Activated gamma-delta T cell treated with Interleukin-2 at 50 U/mL for 16 hours (primary cell): ENCODE measurements around the gene CA5B.
A peak's percentile ranks its signal among the peaks of the same experiment; 100 is the strongest.
"Not testable (repeated sequence)": the region's sequence is repeated elsewhere in the genome, so short reads cannot be mapped to it uniquely, and the experiment has no call there.

ENCODE experiments used
- DNase-seq: peaks from one replicate; pipeline ENCODE4 v3.0.0-alpha.2; 2020

CA5B gene

DNA sequence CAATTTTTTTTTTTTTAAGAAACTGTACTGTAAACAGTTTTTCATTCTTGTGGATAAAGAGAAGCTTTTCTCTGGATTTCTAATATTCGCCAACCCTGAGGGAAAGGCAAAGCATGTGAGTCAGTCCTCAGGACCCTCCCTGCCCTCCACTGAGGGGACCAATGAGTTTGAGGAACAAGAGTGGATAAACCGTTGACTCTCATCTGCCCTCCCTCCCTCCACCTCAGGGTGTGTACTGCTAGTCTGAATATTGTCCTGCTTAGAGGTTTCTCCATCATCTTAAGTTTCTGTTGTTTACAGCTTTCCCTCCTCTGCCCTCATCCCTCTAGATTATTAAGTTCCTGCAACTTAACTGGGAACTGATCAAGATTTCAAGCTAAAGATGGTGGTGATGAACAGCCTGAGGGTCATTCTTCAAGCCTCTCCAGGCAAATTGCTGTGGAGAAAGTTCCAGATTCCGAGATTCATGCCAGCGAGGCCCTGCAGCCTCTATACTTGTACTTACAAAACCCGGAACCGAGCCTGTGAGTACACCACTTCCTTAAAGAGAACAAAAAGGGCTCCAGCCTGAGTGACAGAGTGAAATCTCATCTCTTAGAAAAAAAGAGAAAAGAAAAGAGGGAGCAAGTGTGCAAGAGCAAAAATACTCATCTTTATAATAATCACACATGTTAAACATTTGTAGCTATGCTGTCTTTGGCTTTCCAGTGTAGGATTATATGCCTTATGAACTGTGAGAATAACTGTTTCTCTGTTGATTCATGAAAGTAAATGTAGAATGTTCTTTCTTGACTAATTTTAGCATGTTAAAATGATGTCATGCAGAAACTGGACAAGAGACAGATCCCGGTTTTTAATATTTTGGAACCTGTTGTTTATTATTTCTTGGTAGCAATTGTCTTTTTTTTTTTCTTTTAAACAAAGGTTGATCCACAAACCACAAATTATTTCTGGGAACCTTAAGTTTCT, 11.9 kb downstream of the CA5B start:
- peak; percentile 24 for DNase-seq

DNA sequence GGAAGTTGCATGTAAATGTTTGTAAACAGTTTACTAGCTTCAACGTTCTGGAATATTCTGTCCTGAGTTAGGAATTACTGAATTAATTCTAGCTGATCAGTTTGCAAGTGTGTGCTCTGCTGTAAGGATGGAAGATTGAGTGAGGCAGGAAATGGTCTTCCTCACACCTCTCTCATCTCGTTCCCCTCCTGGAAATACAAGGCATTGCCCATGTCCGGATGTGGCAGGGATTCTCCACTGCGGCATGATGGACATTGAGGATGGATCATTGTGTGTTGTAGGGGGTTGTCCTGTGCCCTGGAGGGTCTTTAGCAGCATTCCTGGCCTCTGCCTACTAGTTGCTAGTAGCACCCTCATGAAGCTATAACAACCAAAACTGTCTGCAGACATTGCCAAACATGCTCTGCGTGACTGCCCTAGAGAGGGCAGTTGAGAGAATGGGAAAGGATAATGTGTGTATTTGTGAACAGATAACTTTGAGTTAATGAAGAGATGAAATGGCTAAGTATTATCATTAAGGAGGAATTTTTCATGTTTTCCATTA, 12.6 kb downstream of the CA5B start:
- DNase-seq = no peak

DNA sequence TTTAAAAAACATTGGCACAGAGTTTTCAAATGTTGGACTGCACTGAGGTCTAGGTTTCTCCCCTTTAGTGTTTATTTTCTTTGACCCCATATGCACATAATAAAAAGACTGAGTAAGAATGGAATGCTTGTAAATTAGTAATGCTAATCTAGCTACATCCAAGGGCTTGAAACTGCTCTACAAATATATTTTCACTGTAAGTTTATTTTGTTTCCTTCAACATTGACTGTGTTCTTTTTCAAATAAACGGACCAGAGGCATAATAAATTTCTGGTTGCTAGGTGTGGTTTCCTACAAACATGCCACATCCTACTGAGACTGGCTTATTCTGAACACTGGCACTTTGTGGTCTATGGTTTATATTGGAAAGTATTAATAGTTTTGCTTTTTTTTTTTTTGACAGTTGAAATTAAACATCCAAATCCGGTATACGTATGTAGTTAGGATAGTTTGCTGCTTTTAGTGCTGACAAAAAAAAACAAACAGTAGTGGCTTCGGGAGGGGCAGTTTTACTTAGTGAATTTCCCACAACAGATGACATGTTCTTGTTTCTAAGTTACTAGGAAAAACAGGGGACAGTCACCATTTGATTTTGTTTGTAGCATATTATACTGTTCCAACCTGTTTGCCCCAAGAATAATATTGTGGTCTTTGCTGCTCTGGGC, 13.2 kb downstream of the CA5B start:
- peak; percentile 13 for DNase-seq

DNA sequence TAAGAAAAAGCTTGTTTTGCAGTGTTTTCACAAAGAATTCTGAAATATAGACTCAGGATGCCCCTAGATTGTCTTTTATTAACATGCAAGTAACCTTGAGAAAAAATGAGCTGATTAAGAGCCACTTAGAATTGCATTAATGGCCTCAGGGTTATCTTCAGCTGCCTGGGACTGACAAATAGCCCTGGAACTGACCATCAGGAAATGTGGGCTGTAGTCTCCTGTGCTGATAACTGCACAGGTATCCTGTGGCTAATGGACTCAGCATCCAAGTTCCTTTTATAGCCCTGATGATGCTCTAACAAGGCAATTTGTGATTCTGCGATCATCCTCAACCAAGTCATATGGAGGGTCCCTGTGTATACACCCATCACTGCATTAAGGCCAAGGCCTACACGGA, 17.0 kb downstream of the CA5B start:
- DNase-seq = no peak

DNA sequence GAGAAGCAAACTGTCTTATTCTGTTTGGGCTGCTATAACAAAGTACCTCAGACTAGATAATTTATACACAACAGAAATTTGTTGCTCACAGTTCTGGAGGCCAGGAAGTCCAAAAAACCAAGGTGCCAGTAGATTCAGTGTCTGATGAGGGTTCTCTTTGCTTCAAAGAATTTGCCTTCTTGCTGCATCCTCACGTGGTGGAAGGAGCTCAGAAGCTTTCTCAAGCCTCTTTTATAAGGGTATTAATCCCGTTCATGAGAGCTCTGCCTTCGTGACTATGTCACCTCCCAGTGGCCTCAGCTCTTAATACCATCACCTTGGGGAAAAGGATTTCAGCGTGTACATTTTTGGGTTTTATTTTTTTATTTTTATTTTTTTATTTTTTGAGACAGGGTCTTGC, 20.1 kb downstream of the CA5B start:
- DNase-seq = peak; percentile 26

DNA sequence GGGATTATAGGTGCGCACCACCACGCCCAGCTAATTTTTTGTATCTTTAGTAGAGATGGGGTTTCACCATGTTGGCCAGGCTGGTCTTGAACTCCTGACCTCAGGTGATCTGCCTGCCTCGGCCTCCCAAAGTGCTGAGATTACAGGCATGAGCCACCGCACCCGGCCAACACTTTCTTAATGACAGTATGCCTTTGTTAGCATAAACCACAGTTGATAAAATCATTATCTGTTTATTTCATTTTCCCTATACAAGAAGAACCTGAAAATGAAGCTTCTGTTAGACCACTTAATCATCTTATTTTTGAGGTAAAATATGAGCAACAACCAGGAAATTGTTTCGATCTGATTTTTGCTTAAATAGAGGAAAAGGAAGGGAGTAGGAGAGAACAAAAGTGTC, 21.8 kb downstream of the CA5B start:
- not testable (repeated sequence) for DNase-seq

DNA sequence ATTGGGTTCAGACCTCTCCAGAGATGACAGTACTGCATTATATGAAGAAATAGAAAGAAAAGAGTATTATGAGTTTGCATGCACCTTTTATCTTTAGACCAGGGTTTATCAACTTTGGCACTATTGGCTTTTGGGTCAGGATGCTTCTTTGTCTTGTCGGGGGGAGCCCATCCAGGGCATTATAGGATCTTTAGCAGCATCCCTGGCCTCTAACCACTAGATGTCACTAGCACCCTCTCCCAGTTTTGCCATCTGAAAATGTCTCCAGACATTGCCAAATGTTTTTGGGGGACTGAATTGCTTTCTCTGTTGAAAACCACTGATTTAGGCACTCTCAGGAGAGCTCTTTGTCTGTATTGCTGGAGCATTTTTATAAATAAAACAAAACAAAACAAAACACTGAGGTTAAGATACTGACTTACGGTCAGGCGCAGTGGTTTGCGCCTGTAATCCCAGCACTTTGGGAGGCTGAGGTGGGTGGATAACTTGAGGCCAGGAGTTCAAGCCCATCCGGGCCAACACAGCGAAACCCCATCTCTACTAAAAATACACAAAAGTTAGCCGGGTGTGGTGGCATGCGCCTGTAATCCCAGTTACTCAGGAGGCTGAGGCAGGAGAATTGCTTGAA, 23.6 kb downstream of the CA5B start:
- DNase-seq = peak; percentile 39

DNA sequence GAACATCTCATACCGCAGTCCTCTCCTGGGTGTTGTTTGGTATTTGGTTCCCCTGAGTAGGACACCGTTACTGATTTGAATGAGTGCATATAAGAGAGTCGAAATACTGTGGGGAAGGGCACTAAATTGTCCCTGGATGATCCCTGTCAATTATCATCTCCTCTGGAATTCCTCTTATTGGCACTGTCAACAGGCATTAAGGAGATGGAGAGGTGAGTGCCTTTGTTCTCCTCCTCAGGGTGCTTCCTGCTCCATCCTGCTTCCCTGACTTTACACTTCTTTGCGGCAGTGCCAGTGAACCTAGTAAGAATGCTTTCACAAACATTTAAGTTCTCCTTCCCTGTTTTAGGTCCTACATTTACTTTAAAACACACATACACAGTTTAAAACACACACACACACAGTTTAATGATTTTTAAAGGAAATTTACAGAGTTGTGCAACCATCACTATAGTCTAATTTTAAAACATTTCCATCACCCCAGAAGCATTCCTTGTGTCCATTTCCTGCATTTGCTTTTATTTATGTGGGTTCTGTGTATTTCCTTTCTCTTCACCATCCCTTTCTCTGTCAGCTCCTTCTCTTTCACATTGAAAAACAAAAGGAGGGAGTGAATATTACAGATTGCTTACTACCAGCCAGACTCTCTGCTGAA, 31.4 kb downstream of the CA5B start:
- no peak for DNase-seq

DNA sequence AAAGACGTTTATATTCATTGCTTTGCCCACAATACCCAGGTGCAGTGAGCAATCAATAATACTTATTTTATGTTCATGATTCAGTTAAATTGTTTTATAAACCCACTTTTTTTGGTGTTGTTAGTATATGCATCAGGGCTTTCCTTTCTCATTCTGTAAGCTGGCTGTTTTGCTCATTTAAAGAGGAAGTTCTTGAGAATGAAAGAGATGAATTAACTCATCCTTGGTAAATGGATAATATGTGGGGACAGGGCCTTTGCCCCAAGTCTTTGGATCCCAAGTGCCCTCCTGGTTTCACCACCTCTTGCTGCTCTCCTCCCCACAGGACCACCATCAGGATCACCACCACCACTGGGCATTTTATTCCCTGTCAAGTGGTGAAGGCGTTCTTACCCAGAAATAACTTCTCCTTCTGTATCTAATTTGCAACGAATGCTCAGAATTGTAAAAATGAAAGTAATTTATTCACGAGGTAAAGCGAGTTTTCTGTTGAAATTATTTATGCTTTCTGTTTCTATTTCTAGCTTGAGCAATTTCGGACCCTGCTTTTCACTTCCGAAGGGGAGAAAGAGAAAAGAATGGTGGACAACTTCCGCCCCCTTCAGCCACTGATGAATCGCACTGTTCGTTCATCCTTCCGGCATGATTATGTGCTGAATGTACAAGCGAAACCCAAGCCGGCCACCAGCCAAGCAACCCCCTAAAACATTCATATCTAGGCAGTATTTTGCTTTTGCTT, 44.1 kb downstream of the CA5B start:
- DNase-seq = no peak

DNA sequence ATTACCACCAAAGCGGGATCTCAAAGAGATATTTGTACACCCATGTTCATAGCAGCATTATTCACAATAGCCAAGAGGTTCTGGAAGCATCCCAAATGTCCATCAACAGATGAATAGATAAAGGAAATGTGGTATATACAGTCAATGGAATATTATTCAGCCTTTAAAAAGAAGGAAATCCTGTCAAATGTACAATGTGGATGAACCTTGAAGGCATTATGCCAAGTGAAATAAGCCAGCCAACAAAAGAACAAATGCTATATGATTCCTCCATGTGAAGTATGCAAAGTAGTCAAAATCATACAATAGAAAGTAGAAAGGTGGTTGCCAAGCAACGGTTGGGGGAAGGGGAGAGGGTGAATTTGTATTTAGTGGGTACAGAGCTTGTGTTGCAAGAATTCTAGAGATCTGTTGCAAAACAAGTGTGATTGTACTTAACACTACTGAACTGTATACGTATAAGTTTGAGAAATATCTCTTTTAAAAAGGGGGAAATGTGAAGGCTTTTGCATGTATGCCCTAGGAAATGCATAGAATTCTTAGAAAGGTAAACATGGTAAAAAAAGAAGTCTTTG, 47.2 kb downstream of the CA5B start:
- no peak for DNase-seq

DNA sequence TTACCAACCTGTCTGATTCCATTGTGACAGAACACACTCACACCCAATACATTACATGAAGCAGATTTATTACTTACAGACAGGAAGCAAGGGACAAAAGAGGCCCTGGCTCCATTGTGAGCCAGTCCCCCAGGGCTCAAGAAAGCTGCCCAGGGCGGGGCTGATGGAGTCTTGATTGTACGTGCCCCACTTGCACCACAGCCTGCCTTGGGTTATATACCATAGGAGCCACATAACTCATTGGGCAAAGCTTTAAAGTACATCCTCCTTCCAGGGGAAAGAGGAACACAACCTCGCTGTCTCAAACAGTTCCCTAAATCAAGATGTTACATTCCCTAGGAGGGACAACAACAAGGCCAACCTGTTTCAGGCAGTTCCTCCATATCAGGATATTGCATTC, 48.8 kb downstream of the CA5B start:
- DNase-seq = no peak

DNA sequence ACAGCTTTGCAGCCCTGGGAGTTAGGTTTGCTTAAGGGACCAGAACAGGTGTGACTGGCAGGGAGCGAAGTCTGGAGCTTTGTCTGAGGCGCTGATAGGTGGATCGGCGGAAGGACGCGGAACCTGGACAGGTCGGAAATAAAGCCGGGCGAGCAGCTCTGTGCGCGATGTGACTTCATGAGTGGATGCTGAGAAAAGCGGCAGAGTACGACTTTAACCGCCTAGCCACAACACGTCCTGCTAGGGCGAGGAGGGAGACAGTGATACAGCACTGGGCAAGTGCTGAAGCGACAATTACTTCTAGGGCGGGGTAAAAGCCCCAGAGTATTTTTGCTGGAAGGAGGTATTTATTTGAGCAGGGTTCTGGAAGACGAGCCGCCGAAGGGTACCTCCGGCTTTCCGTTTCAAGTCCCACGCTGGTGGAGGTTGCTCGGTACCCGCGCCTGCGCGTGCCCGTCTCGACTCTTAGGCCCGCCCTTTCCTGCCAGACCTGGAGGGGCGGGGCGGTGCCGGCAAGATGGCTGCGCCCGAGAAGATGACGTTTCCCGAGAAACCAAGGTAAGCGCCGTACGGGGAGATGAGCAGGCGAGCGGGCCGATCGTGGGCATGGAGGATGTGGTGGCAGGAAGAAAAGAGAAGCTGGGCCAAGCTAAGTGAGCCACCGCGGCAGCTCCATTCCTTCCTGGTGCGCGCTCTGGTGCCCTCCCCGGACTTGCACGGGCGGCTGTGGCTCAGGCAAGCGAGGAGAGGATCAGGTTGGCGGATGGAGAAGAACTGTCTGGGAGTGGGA, 52.1 kb downstream of the CA5B start, which contains the start of gene ZRSR2:
TSS of gene ZRSR2 (plus strand) at position 506 of the 790 bp plus-strand sequence. CDS start at position 518, 12 bp downstream.
- peak; percentile 90 for DNase-seq

DNA sequence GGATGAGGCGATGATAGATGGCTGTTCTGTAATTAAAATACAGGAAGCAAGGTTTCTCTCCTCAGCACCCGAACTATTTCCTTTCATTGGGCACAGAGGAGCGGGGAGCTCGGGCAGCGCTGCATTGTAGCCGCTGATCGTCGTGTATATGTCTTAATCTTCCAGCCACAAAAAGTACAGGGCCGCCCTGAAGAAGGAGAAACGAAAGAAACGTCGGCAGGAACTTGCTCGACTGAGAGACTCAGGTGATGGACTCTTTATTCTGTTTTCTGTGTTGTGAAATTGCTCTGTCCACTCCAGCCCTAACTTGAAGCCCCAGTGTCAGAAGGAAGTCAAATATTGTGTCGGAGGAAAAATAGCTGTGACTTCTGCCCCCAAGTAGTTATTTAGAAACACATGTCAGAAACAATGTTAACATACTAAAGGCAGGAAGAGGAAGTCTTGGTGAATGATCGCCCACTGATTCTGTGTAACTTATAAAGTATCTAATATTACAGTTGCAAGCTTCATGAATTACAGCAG, 52.8 kb downstream of the CA5B start:
- no peak for DNase-seq

DNA sequence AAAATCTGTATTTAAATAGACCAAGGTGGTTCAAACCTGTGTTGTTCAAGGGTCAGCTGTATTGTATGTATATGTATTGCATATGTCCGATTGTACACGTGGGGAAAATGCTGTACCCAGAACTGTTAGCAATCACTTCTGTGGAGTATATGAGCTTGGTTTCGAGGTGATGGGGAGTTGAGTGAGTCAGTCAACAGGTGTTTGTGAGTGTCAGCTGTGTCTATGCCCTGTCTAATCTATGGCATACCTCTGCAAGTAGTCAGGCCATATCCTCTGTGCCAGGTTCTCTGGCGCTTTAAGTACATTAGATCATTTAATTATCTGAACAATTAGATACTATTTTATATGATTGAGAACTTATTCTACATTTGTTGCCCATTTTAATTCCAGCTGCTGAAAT, 59.6 kb downstream of the CA5B start:
- DNase-seq = no peak

DNA sequence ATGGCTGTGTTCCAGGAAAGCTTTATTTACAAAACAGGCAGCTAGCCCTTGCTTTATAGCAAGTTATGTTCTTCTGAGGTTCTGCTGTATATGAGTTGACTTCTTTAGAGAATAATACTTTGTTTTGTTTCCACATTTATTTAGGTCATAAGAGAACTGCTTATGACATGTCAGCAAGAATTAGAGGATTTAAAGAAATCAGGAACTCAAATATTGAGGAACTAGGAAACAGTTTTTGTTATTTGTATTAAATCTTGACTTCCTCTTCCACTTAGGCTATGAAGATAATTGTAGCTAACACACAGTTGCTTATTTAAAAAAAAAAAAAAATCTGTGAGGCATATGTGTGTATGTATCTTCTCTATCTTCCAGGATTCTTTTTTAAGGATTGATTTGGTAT, 66.5 kb downstream of the CA5B start:
- DNase-seq = no peak

DNA sequence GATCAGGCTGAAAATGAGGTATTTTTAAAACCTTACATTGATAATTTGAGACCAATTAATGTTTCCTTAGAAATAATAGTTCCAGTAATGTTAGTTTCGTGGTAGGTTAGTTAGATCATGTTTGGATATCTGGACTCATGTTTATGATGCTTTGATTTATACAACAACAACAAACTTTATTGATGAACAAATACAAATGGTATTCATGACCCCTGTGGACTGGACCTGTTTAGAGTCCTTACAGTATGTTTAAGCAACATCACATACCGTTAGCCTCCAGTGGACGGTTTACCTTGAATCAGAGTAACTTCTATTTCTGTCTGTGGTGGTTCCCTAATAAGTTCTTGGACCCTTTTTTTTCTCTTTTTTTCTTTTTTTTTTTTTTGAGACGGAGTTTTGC, 70.2 kb downstream of the CA5B start:
- DNase-seq = no peak

DNA sequence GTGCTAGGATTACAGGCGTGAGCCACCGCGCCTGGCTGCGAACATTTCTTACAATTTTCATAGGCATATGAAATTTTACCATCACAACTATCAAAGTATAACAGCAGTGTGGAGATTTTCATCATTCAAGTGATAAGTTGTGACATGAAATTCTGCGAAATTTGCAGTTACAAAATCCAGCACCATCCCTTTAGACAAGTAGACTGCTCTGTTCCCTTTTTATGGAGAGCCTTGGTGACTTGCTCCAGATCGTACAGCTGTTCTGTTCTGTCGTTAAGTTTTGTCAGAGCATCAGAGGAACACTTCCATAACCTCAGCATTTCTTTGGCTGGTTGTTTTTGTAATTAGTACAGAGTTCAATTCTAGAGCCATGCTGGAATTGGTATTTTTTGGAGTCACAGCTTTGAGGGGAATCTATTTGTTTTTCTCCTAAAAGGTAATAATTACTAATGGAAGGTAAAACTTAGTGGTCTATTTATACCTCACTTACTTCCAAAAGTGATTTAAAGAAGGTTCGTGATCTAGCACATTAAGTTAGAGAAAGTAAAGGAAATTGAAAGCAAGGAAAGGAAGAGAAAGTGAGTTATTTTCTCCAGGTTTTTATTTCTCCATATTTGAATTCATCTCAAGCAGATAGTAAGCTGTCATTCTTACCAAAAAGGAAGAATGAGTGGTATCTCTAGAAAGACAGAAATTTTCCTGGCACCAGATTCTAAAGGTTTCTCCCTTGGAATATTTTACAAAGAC, 74.3 kb downstream of the CA5B start:
- DNase-seq = no peak

DNA sequence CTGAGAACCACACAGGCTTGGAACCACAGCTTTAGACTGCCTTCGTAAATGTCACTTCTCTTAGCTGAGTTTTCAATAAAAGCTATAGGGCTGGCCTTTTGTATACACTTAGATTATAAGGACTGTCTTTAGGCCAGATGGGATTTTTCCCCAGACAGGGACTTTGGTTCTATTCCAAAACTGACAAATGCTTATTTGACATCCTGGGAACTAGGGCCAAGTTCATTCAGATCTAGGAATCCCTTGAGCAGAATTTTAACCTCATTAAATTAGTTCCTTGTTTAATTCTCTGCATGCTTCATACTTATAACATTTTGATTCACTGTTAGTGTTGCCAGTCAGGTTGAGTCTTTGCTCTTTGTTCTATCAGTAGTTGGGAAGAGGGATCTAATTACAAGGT, 75.3 kb downstream of the CA5B start:
- no peak for DNase-seq

DNA sequence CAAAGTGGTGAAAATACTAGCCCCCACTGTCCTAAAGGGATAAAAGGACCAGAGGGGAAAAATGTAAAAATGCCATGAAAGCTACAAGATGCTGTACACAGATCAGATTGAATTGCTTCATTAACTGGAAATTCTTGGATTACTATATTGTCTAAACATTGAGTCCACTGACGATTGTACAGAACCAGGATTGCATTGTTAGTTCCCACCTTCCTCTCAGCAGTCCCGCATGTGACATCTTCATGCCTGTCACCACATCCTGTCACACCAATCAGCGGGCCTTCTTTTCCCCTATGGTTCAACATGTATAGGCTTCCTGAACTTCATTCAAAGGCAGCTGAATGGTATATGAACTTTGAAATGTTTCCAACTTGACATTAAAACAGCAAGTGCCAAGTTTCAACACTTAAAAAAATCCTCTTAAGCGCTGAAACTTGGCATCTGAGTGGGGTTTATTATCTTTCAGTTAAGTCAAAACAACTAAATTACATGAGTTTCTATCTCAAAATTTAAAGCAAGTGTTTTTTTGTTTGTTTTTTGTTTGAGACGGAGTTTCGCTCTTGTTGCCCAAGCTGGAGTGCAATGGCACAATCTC, 76.8 kb downstream of the CA5B start:
- no peak for DNase-seq
